Thoracic aorta (tissue), 2 donors: ENCODE data around the gene PLEKHO2. TPM values are rescaled to one million over a fixed set of nuclear protein-coding genes. Genes with fewer than 3 reads are reported as not detected.
"Not testable (repeated sequence)": the region's sequence is repeated elsewhere in the genome, so short reads cannot be mapped to it uniquely, and the experiment has no call there.

Experiments used
- ATAC-seq: fragments of 150-250 bp; one replicate; pipeline ENCODE4 v1.8.0; 2017; ENCODE audit warnings: low read depth; ENCODE audit not compliant: insufficient number of reproducible peaks, low FRiP score
- DNase-seq: peaks from one replicate; pipeline ENCODE4 v3.0.0-alpha.2; 2020; ENCODE audit warnings: low spot score
- H3K27ac ChIP-seq, 2 donors: fragments of 200-600 bp; sonication (generic); 1 replicate in 1 of 2; 2 replicates in 1 of 2; pipeline ENCODE4 v1.5.1; 2016; ENCODE audit warnings: mild to moderate bottlenecking in 2 of 2, moderate library complexity in 2 of 2
- H3K27me3 ChIP-seq: fragments of 200-600 bp; sonication (generic); replicated peaks from 2 replicates; pipeline ENCODE4 v1.6.0; 2016; ENCODE audit warnings: mild to moderate bottlenecking; ENCODE audit not compliant: insufficient read depth
- H3K36me3 ChIP-seq: fragments of 200-600 bp; sonication (generic); one replicate; pipeline ENCODE4 v1.5.1; 2016
- H3K4me1 ChIP-seq, 2 donors: fragments of 200-600 bp; sonication (generic); 1 replicate in 1 of 2; 2 replicates in 1 of 2; pipeline versions ENCODE4 v1.5.1 to v1.6.0; 2016; ENCODE audit warnings: low read depth in 2 of 2, mild to moderate bottlenecking in 1 of 2; ENCODE audit not compliant: control insufficient read depth in 1 of 2
- H3K4me3 ChIP-seq: fragments of 200-600 bp; sonication (generic); 2 replicates; pipeline ENCODE4 v1.5.1; 2016; ENCODE audit warnings: mild to moderate bottlenecking
- H3K9me3 ChIP-seq: fragments of 200-600 bp; sonication (generic); 2 replicates; pipeline ENCODE4 v1.5.1; 2016
- total RNA-seq, 2 donors: library from RNA; depleted of rRNA; stranded (reverse); fragments of >200 nt; gene quantifications; one replicate each; pipeline versions ENCODE4 v1.1.0 to v1.2.3, GENCODE V29; 2016
- TF ChIP-seq, protein P1 (sequence below): fragments of 200-600 bp; sonication (generic); IDR thresholded peaks from one replicate; pipeline ENCODE4 v1.5.1; 2019; ENCODE audit warnings: antibody characterized with exemption

The PLEKHO2 gene
- total RNA-seq, 2 donors from 2014 or later: 50.0 to 53.8 TPM

DNA sequence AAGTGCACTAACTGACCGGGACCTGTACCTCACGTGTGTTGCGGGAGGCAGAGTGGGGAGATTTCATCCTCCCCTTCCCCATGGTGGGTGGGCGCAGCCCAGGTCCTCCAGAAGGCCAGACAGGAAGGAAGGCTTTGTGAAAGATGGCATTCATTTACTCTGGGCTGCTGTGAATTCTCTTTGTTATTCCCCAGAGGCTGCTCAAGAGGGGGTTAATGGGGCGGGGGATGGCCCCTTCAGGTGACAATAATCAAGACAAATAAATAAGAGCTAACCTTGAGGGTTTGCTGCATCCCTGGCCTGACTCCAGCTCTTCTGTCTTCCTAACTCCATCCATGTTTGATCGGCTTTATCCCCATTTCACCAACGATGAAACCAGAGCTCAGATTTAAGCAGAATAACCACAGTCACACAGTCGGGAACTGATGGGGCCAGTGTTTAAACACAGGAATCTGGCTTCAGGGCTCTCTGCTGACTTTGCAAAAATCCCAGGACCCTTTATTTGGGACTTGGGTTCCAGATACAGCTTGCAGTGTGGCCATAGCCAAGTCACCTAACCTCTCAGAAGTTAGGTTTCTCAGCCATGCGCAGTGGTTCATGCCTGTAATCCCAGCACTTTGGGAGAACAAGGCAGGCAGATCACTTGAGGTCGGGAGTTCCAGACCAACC, 32.8 kb upstream of the PLEKHO2 start:
- TF ChIP-seq, protein P1, sequence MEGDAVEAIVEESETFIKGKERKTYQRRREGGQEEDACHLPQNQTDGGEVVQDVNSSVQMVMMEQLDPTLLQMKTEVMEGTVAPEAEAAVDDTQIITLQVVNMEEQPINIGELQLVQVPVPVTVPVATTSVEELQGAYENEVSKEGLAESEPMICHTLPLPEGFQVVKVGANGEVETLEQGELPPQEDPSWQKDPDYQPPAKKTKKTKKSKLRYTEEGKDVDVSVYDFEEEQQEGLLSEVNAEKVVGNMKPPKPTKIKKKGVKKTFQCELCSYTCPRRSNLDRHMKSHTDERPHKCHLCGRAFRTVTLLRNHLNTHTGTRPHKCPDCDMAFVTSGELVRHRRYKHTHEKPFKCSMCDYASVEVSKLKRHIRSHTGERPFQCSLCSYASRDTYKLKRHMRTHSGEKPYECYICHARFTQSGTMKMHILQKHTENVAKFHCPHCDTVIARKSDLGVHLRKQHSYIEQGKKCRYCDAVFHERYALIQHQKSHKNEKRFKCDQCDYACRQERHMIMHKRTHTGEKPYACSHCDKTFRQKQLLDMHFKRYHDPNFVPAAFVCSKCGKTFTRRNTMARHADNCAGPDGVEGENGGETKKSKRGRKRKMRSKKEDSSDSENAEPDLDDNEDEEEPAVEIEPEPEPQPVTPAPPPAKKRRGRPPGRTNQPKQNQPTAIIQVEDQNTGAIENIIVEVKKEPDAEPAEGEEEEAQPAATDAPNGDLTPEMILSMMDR: no peak
- H3K27me3 ChIP-seq: no peaks in the 10 kb centered on the region
- DNase-seq: no peak
- no peak overlapping the region for H3K27ac ChIP-seq
- no peaks in the 10 kb centered on the region for H3K36me3 ChIP-seq
- H3K9me3 ChIP-seq: no peaks in the 10 kb centered on the region
- ATAC-seq: no peak
- H3K4me1 ChIP-seq: peaks cover 0 to 7% of the 10 kb centered on the region in 2 donors
- no peak overlapping the region for H3K4me3 ChIP-seq

DNA sequence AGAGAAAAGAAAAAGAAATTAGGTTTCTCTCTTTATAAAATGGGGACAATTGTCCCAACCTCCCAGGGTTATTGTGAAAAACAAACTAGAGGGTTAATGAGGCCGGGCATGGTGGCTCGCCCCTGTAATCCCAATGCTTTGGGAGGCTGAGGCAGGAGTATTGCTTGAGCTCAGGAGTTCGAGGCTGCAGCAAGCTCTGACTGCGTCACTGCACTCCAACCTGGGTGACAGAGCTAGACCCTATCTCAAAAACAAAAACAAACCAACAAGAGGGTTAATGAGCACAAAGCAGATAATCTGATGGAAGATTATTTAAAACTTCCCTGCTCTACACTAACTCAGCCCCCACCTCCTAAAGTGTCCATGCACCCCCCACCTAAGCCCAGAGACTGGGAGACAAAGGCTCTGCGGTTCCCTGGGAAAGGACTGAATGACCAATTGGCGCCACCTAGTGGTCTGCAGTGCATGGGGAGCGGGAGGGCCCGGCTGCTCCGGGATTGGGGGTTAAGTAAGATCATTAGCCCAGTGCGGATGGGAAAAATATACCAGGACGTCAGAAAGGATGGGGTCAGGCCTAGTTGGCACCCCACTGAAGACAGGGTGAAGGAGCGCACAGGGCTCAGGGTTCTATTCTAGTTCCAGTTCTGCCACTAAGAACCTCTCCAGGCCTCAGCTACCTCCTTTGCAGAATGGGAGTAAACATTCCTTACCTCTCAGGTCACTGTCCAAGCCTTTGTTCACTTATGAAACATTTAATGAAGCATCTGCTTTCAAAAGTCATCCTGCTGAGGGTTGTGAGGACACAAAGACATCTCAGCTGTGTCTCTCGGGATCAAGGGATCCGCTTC, 31.8 kb upstream of the PLEKHO2 start:
- TF ChIP-seq, protein P1: peak; percentile 90
- Histone ChIP-seq H3K4me1 (peaks cover 0 to 7% of the 10 kb centered on the region in 2 donors), H3K36me3 (no peaks in the 10 kb centered on the region), H3K4me3 (no peak overlapping the region), H3K27ac (no peak overlapping the region), H3K9me3 (no peaks in the 10 kb centered on the region), H3K27me3 (no peaks in the 10 kb centered on the region)
- ATAC-seq: no peak
- DNase-seq: peak; percentile 36

GRCh38 chr15:64810497-64811326, 31.0 kb upstream of the PLEKHO2 start:
- TF ChIP-seq, protein P1: no peak
- peaks cover 0 to 7% of the 10 kb centered on the region in 2 donors for H3K4me1 ChIP-seq
- H3K9me3 ChIP-seq: no peaks in the 10 kb centered on the region
- no peak for DNase-seq
- H3K27me3 ChIP-seq: no peaks in the 10 kb centered on the region
- H3K4me3 ChIP-seq: no peak overlapping the region
- H3K36me3 ChIP-seq: no peaks in the 10 kb centered on the region
- no peak overlapping the region for H3K27ac ChIP-seq
- no peak for ATAC-seq

- no peaks in the 10 kb centered on the region for H3K4me1 ChIP-seq
- H3K9me3 ChIP-seq: no peaks in the 10 kb centered on the region
- ATAC-seq (no peak), DNase-seq (no peak)
- H3K4me3 ChIP-seq: no peak overlapping the region
- TF ChIP-seq, protein P1: no peak
- no peaks in the 10 kb centered on the region for H3K27me3 ChIP-seq
- no peak overlapping the region for H3K27ac ChIP-seq
- no peaks in the 10 kb centered on the region for H3K36me3 ChIP-seq
Observed at GRCh38 chr15:64813075-64813474, 28.6 kb upstream of the PLEKHO2 start.

- not testable (repeated sequence) for H3K4me3 ChIP-seq, H3K27me3 ChIP-seq, H3K9me3 ChIP-seq, DNase-seq, H3K27ac ChIP-seq, ATAC-seq, H3K36me3 ChIP-seq, H3K4me1 ChIP-seq
Observed at GRCh38 chr15:64814283-64814682, 27.4 kb upstream of the PLEKHO2 start.

GRCh38 chr15:64814965-64815364, 26.8 kb upstream of the PLEKHO2 start:
- ATAC-seq, H3K4me1 ChIP-seq, DNase-seq, H3K4me3 ChIP-seq, H3K27ac ChIP-seq, H3K36me3 ChIP-seq, H3K27me3 ChIP-seq, H3K9me3 ChIP-seq: not testable (repeated sequence)
